Nephron (organoid): Measurements from ENCODE around the gene VSIG1.

Experiments used
- H3K27ac Mint-ChIP-seq, 3 experiments: 2 replicates each; pipeline ENCODE4 v1.8.0; 2020; ENCODE audit warnings: mixed read lengths in 3 of 3, mild to moderate bottlenecking in 2 of 3, moderate library complexity in 1 of 3
- H3K27me3 Mint-ChIP-seq: 2 replicates; pipeline ENCODE4 v1.8.0; 2021; ENCODE audit warnings: low read depth, mild to moderate bottlenecking, moderate library complexity, mixed read lengths
- H3K36me3 Mint-ChIP-seq: 2 replicates; pipeline ENCODE4 v1.8.0; 2020; ENCODE audit warnings: low read depth, mixed read lengths
- H3K4me1 Mint-ChIP-seq: 2 replicates; pipeline ENCODE4 v1.8.0; 2020; ENCODE audit warnings: mixed read lengths
- H3K4me3 Mint-ChIP-seq, 3 experiments: 2 replicates each; pipeline ENCODE4 v1.8.0; 2020; ENCODE audit warnings: mild to moderate bottlenecking in 3 of 3, mixed read lengths in 3 of 3, moderate library complexity in 2 of 3
- H3K9me3 Mint-ChIP-seq: 2 replicates; pipeline ENCODE4 v1.8.0; 2020; ENCODE audit warnings: mixed read lengths
- TF ChIP-seq, protein P1 (sequence below), 3 experiments: fragments of 200-600 bp; sonication (generic); IDR thresholded peaks; one replicate each; pipeline ENCODE4 v1.5.0; 2021; ENCODE audit warnings: antibody characterized with exemption in 3 of 3; ENCODE audit not compliant: unreplicated experiment in 3 of 3

The VSIG1 gene

DNA sequence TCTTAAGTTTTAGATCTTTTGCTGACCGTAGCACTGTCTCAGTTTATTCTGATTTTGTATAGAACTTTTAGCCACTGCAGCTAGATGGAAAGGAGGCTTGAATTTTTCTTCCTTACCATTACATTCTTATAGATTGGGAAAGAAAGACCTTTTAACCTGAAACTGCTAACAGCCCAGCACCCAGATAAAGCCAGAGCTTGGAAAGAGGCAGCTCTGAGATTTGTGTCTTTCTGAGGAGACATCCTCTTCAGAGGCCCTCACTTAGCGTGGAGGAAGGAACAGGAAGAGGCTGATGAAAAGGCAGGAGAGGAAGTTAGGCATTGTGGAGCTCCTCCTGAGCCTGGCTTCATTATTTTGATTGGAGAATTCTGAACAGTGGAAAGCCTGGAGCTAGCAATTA lies 81.8 kb downstream of the VSIG1 start:
- H3K9me3 Mint-ChIP-seq = no peaks in the 10 kb centered on the region
- H3K4me3 Mint-ChIP-seq = no peak overlapping the region
- peaks cover 3% of the 10 kb centered on the region for H3K27me3 Mint-ChIP-seq

DNA sequence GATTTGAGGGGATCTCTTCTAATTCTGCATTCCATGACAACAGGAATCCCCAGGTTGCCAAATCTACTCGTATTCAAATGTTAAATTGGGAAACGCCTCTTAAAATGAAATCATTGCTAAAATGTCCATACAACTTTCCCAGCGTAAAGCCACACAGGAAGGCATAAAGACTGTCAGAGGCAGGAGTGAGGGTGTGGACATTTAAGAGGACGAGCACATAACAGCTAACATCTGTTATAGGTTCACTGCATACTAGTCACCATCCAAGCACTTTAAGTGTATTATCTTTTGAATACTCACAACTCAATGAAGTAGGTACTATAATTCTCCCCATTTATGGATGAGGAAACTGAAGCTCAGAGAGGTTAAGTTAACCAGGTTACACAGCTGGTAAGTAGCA lies 82.3 kb downstream of the VSIG1 start:
- TF ChIP-seq, protein P1, sequence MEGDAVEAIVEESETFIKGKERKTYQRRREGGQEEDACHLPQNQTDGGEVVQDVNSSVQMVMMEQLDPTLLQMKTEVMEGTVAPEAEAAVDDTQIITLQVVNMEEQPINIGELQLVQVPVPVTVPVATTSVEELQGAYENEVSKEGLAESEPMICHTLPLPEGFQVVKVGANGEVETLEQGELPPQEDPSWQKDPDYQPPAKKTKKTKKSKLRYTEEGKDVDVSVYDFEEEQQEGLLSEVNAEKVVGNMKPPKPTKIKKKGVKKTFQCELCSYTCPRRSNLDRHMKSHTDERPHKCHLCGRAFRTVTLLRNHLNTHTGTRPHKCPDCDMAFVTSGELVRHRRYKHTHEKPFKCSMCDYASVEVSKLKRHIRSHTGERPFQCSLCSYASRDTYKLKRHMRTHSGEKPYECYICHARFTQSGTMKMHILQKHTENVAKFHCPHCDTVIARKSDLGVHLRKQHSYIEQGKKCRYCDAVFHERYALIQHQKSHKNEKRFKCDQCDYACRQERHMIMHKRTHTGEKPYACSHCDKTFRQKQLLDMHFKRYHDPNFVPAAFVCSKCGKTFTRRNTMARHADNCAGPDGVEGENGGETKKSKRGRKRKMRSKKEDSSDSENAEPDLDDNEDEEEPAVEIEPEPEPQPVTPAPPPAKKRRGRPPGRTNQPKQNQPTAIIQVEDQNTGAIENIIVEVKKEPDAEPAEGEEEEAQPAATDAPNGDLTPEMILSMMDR (IDR thresholded peaks at IDR 0.05; ENCODE audit: unreplicated experiment in 3 of 3) = no peak
- Mint-ChIP-seq H3K36me3 (peaks cover 40% of the 10 kb centered on the region), H3K9me3 (no peaks in the 10 kb centered on the region), H3K4me3 (no peak overlapping the region), H3K27ac (peak overlapping the region in 1 of 3 experiments; percentile 30), H3K27me3 (peaks cover 3% of the 10 kb centered on the region), H3K4me1 (peaks cover 13% of the 10 kb centered on the region)

More for the DNA sequence above, 81.8 kb downstream of the VSIG1 start:
- peak overlapping the region in 2 of 3 experiments; percentile 30 to 58 for H3K27ac Mint-ChIP-seq
- peaks cover 15% of the 10 kb centered on the region for H3K4me1 Mint-ChIP-seq
- TF ChIP-seq, protein P1 (IDR thresholded peaks at IDR 0.05; ENCODE audit: unreplicated experiment in 3 of 3) = no peak
- peaks cover 36% of the 10 kb centered on the region for H3K36me3 Mint-ChIP-seq
